Measurements from ENCODE around the gene GSTA4. TPM values are rescaled to one million over a fixed set of nuclear protein-coding genes. Genes with fewer than 3 reads are reported as not detected.
"Not testable (repeated sequence)": the region's sequence is repeated elsewhere in the genome, so short reads cannot be mapped to it uniquely, and the experiment has no call there.

The GSTA4 gene
- total RNA-seq, 1 donor: 46.3 TPM

- DNase-seq (ENCODE audit: low read depth): peak; percentile 27
- H3K4me3 ChIP-seq (ENCODE audit: low read depth, low read length): no peak overlapping the region
- TF ChIP-seq CTCF (IDR thresholded peaks at IDR 0.05; ENCODE audit: insufficient read depth, low read length): no peak
These were observed 40.9 kb downstream of the GSTA4 start for GRCh38 chr6:52953911-52954839.

- TF ChIP-seq CTCF (IDR thresholded peaks at IDR 0.05; ENCODE audit: insufficient read depth, low read length): no peak
- no peak overlapping the region for H3K4me3 ChIP-seq (ENCODE audit: low read depth, low read length)
- no peak for DNase-seq (ENCODE audit: low read depth)
These were observed 48.8 kb downstream of the GSTA4 start for GRCh38 chr6:52946306-52946705.

GRCh38 chr6:52942821-52943220, 52.3 kb downstream of the GSTA4 start:
- H3K4me3 ChIP-seq (ENCODE audit: low read depth, low read length); DNase-seq (ENCODE audit: low read depth): not testable (repeated sequence)

- no peak overlapping the region for H3K4me3 ChIP-seq (ENCODE audit: low read depth, low read length)
- no peak for DNase-seq (ENCODE audit: low read depth)
- TF ChIP-seq CTCF (IDR thresholded peaks at IDR 0.05; ENCODE audit: insufficient read depth, low read length): no peak
These were observed 52.9 kb downstream of the GSTA4 start for GRCh38 chr6:52942221-52942620.

GRCh38 chr6:52937908-52938307, 57.2 kb downstream of the GSTA4 start:
- peak; percentile 42 for DNase-seq (ENCODE audit: low read depth)
- TF ChIP-seq CTCF (IDR thresholded peaks at IDR 0.05; ENCODE audit: insufficient read depth, low read length): no peak
- no peak overlapping the region for H3K4me3 ChIP-seq (ENCODE audit: low read depth, low read length)

GRCh38 chr6:52933778-52934177, 61.3 kb downstream of the GSTA4 start:
- DNase-seq (ENCODE audit: low read depth): no peak
- H3K4me3 ChIP-seq (ENCODE audit: low read depth, low read length): no peak overlapping the region
- TF ChIP-seq CTCF (IDR thresholded peaks at IDR 0.05; ENCODE audit: insufficient read depth, low read length): no peak

GRCh38 chr6:52931351-52931750, 63.7 kb downstream of the GSTA4 start:
- no peak for DNase-seq (ENCODE audit: low read depth)
- no peak for TF ChIP-seq CTCF (IDR thresholded peaks at IDR 0.05; ENCODE audit: insufficient read depth, low read length)
- H3K4me3 ChIP-seq (ENCODE audit: low read depth, low read length): no peak overlapping the region
